PC-9 (cell line): ENCODE measurements around the gene LONP2. TPM values are rescaled to one million over a fixed set of nuclear protein-coding genes. Genes with fewer than 3 reads are reported as not detected.
"Not testable (repeated sequence)": the region's sequence is repeated elsewhere in the genome, so short reads cannot be mapped to it uniquely, and the experiment has no call there.

Experiments used
- BruUV-seq: library from RNA; stranded (reverse); fragments of 400-500 nt; replicated peaks from 2 replicates; lab custom pipeline; 2021; lab: Mats Ljungman, UMichigan
- CTCF ChIA-PET: fragments of 300-600 bp; sonication (Branson Sonifier 250); formaldehyde crosslinking; loops from one replicate; lab custom pipeline; 2022; ENCODE audit warnings: antibody characterized with exemption; lab: Charles Lee
- POLR2A ChIA-PET: fragments of 300-600 bp; sonication (Branson Sonifier 250); formaldehyde crosslinking; loops from one replicate; lab custom pipeline; 2022; ENCODE audit warnings: antibody characterized with exemption; ENCODE audit not compliant: unreplicated experiment; lab: Charles Lee
- DNase-seq, 2 experiments: peaks; one replicate each; pipeline versions ENCODE4 v3.0.0 to v3.0.0-alpha.2; 2015 to 2022; ENCODE audit warnings: mixed read lengths in 1 of 2
- H2AFZ ChIP-seq: fragments of 200-600 bp; sonication (generic); 2 replicates; pipeline ENCODE4 v1.8.1; 2017; ENCODE audit warnings: antibody characterized with exemption
- H3F3A ChIP-seq: fragments of 200-600 bp; sonication (generic); 2 replicates; pipeline ENCODE4 v1.8.1; 2017; ENCODE audit warnings: antibody characterized with exemption, mild to moderate bottlenecking, low read depth; ENCODE audit not compliant: insufficient read depth
- H3K27ac ChIP-seq: fragments of 200-600 bp; sonication (generic); 2 replicates; pipeline ENCODE4 v1.6.1; 2016; ENCODE audit warnings: mixed run types
- H3K27me3 ChIP-seq: fragments of 200-600 bp; sonication (generic); 2 replicates; pipeline ENCODE4 v1.6.1; 2016; ENCODE audit warnings: low read depth, mixed run types; ENCODE audit not compliant: insufficient read depth
- H3K36me3 ChIP-seq: fragments of 200-600 bp; sonication (generic); 2 replicates; pipeline ENCODE4 v1.6.1; 2016; ENCODE audit warnings: low read depth, mixed run types
- H3K4me1 ChIP-seq: fragments of 200-600 bp; sonication (generic); replicated peaks from 2 replicates; pipeline ENCODE4 v1.6.1; 2016; ENCODE audit warnings: mixed run types; ENCODE audit not compliant: insufficient read depth
- H3K4me2 ChIP-seq: fragments of 200-600 bp; sonication (generic); 2 replicates; pipeline ENCODE4 v1.6.1; 2017; ENCODE audit warnings: mixed run types
- H3K4me3 ChIP-seq: fragments of 200-600 bp; sonication (generic); 2 replicates; pipeline ENCODE4 v1.6.1; 2016; ENCODE audit warnings: mixed run types
- H3K79me2 ChIP-seq: fragments of 200-600 bp; sonication (generic); 2 replicates; pipeline ENCODE4 v1.6.1; 2017; ENCODE audit warnings: low read depth, mixed run types
- H3K9me2 ChIP-seq: fragments of 200-600 bp; sonication (generic); 2 replicates; pipeline ENCODE4 v1.8.1; 2017; ENCODE audit warnings: mild to moderate bottlenecking; ENCODE audit not compliant: insufficient read depth
- H3K9me3 ChIP-seq: fragments of 200-600 bp; sonication (generic); 2 replicates; pipeline ENCODE4 v1.8.1; 2016; ENCODE audit warnings: low read depth; ENCODE audit not compliant: insufficient read depth
- H4K20me1 ChIP-seq: fragments of 200-600 bp; sonication (generic); 2 replicates; pipeline ENCODE4 v1.8.1; 2017; ENCODE audit not compliant: insufficient read depth
- CTCF ChIP-seq: fragments of 200-600 bp; sonication (generic); conservative IDR thresholded peaks from 2 replicates; pipeline ENCODE4 v1.6.1; 2017; ENCODE audit warnings: mixed run types, antibody characterized with exemption, mild to moderate bottlenecking, moderate library complexity
- EZH2 ChIP-seq: fragments of 200-600 bp; sonication (generic); IDR thresholded peaks from 2 replicates; pipeline ENCODE4 v1.8.0; 2017; ENCODE audit warnings: antibody characterized with exemption, low read depth
- intact Hi-C: fragments of 100-400 bp; cut with micrococcal nuclease; formaldehyde crosslinking; loops from one replicate; pipeline ENCODE4 v1.10.0; 2022; ENCODE audit not compliant: unreplicated experiment
- total RNA-seq: library from RNA; stranded (reverse); gene quantifications from 2 replicates; pipeline ENCODE4 v1.2.3, GENCODE V29; 2021

Gene LONP2
- total RNA-seq, 1 experiment from 2014 or later, result 47.0 TPM

DNA sequence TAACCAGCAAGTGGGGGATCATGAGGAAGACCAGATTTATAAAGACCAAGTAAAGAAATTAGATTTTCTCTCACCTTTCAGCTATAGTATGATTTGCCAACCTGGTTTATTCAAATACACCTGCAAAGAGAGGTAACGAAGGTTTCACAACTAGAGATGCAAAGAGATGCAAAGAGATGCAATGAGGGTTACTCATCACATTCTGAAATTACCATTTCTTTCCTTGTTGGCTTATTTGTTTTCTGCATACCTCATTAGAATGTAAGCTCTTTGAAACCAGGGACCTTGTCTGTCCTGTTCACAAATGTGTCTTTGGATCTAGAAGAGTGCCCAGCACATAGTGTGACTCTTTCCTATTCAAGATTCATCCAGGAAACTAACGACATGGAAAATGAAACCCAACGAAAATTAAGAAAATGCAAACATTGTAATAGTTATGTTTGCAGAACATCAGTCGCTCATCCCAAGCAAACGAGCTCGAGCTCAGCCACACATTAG, 9.0 kb upstream of the LONP2 start:
- no peaks in the 10 kb centered on the region for H3K79me2 ChIP-seq
- DNase-seq, result peak in 1 of 2 experiments; percentile 38
- CTCF ChIA-PET, result no interaction called here
- H3K4me3 ChIP-seq, result no peak overlapping the region
- H3F3A ChIP-seq, result peaks cover 4% of the 10 kb centered on the region; the same call in 1 of the 2 replicates
- intact Hi-C loops, result no loop called here
- H2AFZ ChIP-seq, result no peak overlapping the region
- no peak overlapping the region for H3K27ac ChIP-seq
- H3K36me3 ChIP-seq, result no peaks in the 10 kb centered on the region
- POLR2A ChIA-PET, result no interaction called here
- TF ChIP-seq CTCF, result no peak
- TF ChIP-seq EZH2, result no peak
- H4K20me1 ChIP-seq, result no peaks in the 10 kb centered on the region
- no TSS peak for BruUV-seq
- no peaks in the 10 kb centered on the region for H3K9me3 ChIP-seq
- H3K9me2 ChIP-seq, result no peaks in the 10 kb centered on the region
- H3K4me2 ChIP-seq, result no peak overlapping the region
- H3K27me3 ChIP-seq, result no peaks in the 10 kb centered on the region
- 0 out of 2 replicates have a peak, but pooled peaks cover 6% of the 10 kb centered on the region for H3K4me1 ChIP-seq

DNA sequence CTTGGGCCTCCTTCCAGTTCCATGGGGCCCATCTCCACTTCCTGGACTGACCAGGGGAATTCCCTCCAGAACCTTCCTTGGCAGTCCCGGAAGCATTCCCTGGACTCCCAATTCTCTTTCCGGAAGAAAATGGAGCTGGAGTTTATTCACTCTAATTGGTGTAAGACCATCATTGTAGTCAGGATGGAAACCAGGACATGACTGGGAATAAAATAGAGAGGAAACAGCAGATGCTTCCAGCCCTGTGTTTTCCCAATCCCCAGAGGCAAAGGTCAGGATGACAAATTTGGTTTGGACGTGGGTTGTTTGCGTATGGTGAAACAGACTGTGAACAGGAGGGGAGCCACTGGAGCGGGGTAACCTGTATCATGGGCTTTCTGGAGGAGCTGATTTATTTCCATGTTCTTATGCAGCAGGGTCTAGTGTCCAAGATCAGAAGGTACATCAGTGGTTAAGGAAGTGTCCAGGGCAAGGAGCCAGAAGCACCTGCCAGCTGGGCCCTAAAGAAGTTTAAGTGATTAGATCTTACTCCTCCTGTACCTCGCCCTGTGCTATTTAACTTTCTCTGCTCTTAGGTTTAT, 8.5 kb upstream of the LONP2 start:
- no peaks in the 10 kb centered on the region for H3K79me2 ChIP-seq
- no peaks in the 10 kb centered on the region for H3K9me2 ChIP-seq
- no peak overlapping the region for H2AFZ ChIP-seq
- intact Hi-C loops, result no loop called here
- DNase-seq, result no peak
- H3K27ac ChIP-seq, result no peak overlapping the region
- POLR2A ChIA-PET, result no interaction called here
- no peaks in the 10 kb centered on the region for H3K9me3 ChIP-seq
- H3K4me1 ChIP-seq, result 0 out of 2 replicates have a peak, but pooled peaks cover 6% of the 10 kb centered on the region
- no peak for TF ChIP-seq CTCF
- no peak for TF ChIP-seq EZH2
- no peaks in the 10 kb centered on the region for H4K20me1 ChIP-seq
- no peak overlapping the region for H3K4me2 ChIP-seq
- peaks cover 4% of the 10 kb centered on the region; the same call in 1 of the 2 replicates for H3F3A ChIP-seq
- H3K36me3 ChIP-seq, result no peaks in the 10 kb centered on the region
- no peak overlapping the region for H3K4me3 ChIP-seq
- BruUV-seq, result no TSS peak
- H3K27me3 ChIP-seq, result no peaks in the 10 kb centered on the region
- CTCF ChIA-PET, result no interaction called here

DNA sequence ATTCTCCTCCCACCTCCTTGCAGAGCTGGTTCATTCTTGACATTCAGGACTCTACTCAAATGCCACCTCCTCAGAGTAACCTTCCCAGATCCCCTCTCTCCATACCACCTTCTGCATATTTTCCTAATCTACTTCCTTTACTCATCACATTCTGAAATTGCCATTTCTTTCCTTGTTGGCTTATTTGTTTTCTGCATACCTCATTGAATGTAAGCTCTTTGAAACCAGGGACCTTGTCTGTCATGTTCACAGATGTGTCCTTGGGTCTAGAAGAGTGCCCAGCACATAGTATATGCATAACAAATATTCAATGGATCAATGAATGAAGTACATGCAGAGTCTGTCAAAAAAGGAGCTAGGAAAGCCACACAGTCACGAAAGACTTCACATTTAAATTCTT, 7.8 kb upstream of the LONP2 start:
- H3K4me3 ChIP-seq, result no peak overlapping the region
- TF ChIP-seq CTCF, result no peak
- TF ChIP-seq EZH2, result no peak
- no peaks in the 10 kb centered on the region for H3K79me2 ChIP-seq
- H4K20me1 ChIP-seq, result no peaks in the 10 kb centered on the region
- H3K4me1 ChIP-seq, result 0 out of 2 replicates have a peak, but pooled peaks cover 6% of the 10 kb centered on the region
- no peak overlapping the region for H2AFZ ChIP-seq
- intact Hi-C loops, result no loop called here
- peaks cover 4% of the 10 kb centered on the region; the same call in 1 of the 2 replicates for H3F3A ChIP-seq
- H3K9me3 ChIP-seq, result no peaks in the 10 kb centered on the region
- no peak overlapping the region for H3K27ac ChIP-seq
- BruUV-seq, result no TSS peak
- no peaks in the 10 kb centered on the region for H3K27me3 ChIP-seq
- no peaks in the 10 kb centered on the region for H3K9me2 ChIP-seq
- H3K4me2 ChIP-seq, result no peak overlapping the region
- H3K36me3 ChIP-seq, result no peaks in the 10 kb centered on the region
- CTCF ChIA-PET, result no interaction called here
- no peak for DNase-seq
- POLR2A ChIA-PET, result no interaction called here

GRCh38 chr16:48240147-48240546, 4.0 kb upstream of the LONP2 start:
- BruUV-seq, H3K4me2 ChIP-seq, H2AFZ ChIP-seq, H4K20me1 ChIP-seq, H3K4me3 ChIP-seq, POLR2A ChIA-PET, H3K27ac ChIP-seq, H3K9me2 ChIP-seq, H3K27me3 ChIP-seq, H3K9me3 ChIP-seq, DNase-seq, H3K36me3 ChIP-seq, H3F3A ChIP-seq, H3K4me1 ChIP-seq: not testable (repeated sequence)
- H3K79me2 ChIP-seq, result peaks cover 11% of the 10 kb centered on the region
- CTCF ChIA-PET, result interaction anchor here (0.7 kb wide), 1 partner anchor 107 kb away, joined by 16 read pairs; no protein-coding TSS in a partner anchor
- intact Hi-C loops, result loop anchor here (10.0 kb wide), 2 partner anchors 385 to 1265 kb away; partner anchors contain the start of gene DNAJA2
